Fibroblast of pulmonary artery (primary cell): ENCODE measurements around the gene SNAP47.

ENCODE experiments used
- DNase-seq: peaks from one replicate; pipeline ENCODE4 v3.0.0-alpha.2; 2010; ENCODE audit warnings: low read depth
- H3K4me3 ChIP-seq: replicated peaks from 2 replicates; pipeline ENCODE4 v1.5.1; 2011; ENCODE audit warnings: low read depth, mild to moderate bottlenecking, control low read depth, low read length, moderate library complexity
- CTCF ChIP-seq: IDR thresholded peaks from 2 replicates; pipeline ENCODE4 v1.5.1; 2011; ENCODE audit warnings: mild to moderate bottlenecking, control low read depth, low read length, inconsistent platforms; ENCODE audit errors: missing control alignments

SNAP47 gene

GRCh38 chr1:227764019-227764391 is 28.8 kb downstream of the SNAP47 start:
- H3K4me3 ChIP-seq, result no peak overlapping the region
- DNase-seq, result no peak
- no peak for TF ChIP-seq CTCF

- no peak for TF ChIP-seq CTCF
- DNase-seq, result no peak
- H3K4me3 ChIP-seq, result no peak overlapping the region
Observed at GRCh38 chr1:227765261-227766014, 30.2 kb downstream of the SNAP47 start.

GRCh38 chr1:227766015-227766634 is 30.9 kb downstream of the SNAP47 start:
- H3K4me3 ChIP-seq, result no peak overlapping the region
- DNase-seq, result no peak
- no peak for TF ChIP-seq CTCF

DNA sequence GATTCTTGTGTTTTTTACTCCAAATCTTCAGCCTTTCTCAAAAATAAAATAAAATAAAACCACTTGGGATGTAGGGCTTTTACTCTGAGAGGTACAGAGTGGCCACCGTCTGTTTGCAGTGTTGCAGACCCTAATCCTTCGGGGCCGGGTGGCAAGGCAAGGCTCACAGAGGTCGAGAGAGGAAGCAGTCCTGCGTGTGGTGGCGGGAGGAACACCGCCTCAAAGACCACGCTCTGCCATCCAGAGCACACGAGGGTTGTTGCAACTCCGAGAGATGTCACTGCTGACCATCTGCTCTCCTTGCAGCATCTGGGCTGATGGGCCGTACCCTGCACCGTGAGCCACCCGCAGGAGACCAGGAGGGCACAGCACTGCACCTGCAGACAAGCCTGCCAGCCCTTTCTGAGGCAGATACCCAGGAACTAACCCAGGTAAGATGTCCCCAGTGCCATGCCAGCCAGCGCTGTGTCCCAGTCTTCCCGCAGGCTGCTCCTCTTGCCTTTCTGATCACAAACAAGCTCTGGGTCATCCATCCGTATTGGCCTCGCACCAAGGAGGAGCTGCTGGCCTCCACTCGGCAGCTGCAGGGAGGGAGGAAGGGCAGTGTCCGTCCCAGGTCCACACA is 31.5 kb downstream of the SNAP47 start:
- H3K4me3 ChIP-seq, result no peak overlapping the region
- TF ChIP-seq CTCF, result no peak

GRCh38 chr1:227767401-227768124 is 32.3 kb downstream of the SNAP47 start:
- TF ChIP-seq CTCF, result no peak
- DNase-seq, result no peak
- no peak overlapping the region for H3K4me3 ChIP-seq

More for the DNA sequence above, 31.5 kb downstream of the SNAP47 start:
- no peak for DNase-seq

GRCh38 chr1:227768125-227768439 is 32.8 kb downstream of the SNAP47 start:
- H3K4me3 ChIP-seq, result no peak overlapping the region
- TF ChIP-seq CTCF, result no peak
- DNase-seq, result no peak
